HepG2 (cell line): ENCODE results near the gene PPP1R16B. TPM values are rescaled to one million over a fixed set of nuclear protein-coding genes. Genes with fewer than 3 reads are reported as not detected.

Experiments used
- ARID2 ChIP-seq: sonication (generic); formaldehyde crosslinking; IDR thresholded peaks from 2 replicates; pipeline ENCODE4 v1.8.1; 2022; ENCODE audit warnings: mild to moderate bottlenecking, missing genetic modification reagents, borderline replicate concordance
- ATF1 ChIP-seq: IDR thresholded peaks from 2 replicates; pipeline ENCODE4 v1.6.1; 2016; ENCODE audit warnings: mild to moderate bottlenecking, control low read depth
- BRCA1 ChIP-seq: sonication (generic); formaldehyde crosslinking; IDR thresholded peaks from 2 replicates; pipeline ENCODE4 v1.4.0; 2020; ENCODE audit warnings: missing genetic modification reagents
- FOXA3 ChIP-seq: IDR thresholded peaks from 2 replicates; pipeline ENCODE4 v1.6.1; 2016; ENCODE audit warnings: missing genetic modification reagents, missing compliant biosample characterization
- HNF4G ChIP-seq, 2 experiments: sonication (generic) in 1 of 2; formaldehyde crosslinking in 1 of 2; IDR thresholded peaks; 2 replicates each; pipeline versions ENCODE4 v1.4.0 to v1.6.1; 2011 to 2020; ENCODE audit warnings: borderline replicate concordance in 2 of 2, low read depth in 2 of 2, mild to moderate bottlenecking in 2 of 2, low read length in 1 of 2, missing genetic modification reagents in 1 of 2, moderate library complexity in 1 of 2
- HOMEZ ChIP-seq: IDR thresholded peaks from 2 replicates; pipeline ENCODE4 v1.6.1; 2016; ENCODE audit warnings: low read depth
- KMT2B ChIP-seq: IDR thresholded peaks from 2 replicates; pipeline ENCODE4 v1.6.1; 2016; ENCODE audit warnings: missing genetic modification reagents, missing compliant biosample characterization
- PHF20 ChIP-seq: sonication (generic); formaldehyde crosslinking; IDR thresholded peaks from 2 replicates; pipeline ENCODE4 v1.5.0; 2020; ENCODE audit warnings: mild to moderate bottlenecking, missing genetic modification reagents
- SIN3A ChIP-seq: IDR thresholded peaks from 2 replicates; pipeline ENCODE4 v1.6.1; 2011; ENCODE audit warnings: low read depth, mild to moderate bottlenecking, control low read depth, low read length, borderline replicate concordance
- SNAPC4 ChIP-seq: sonication (generic); formaldehyde crosslinking; IDR thresholded peaks from 2 replicates; pipeline ENCODE4 v1.4.0; 2020; ENCODE audit warnings: mild to moderate bottlenecking, missing genetic modification reagents
- TFDP2 ChIP-seq: sonication (generic); formaldehyde crosslinking; IDR thresholded peaks from 2 replicates; pipeline ENCODE4 v1.4.0; 2020; ENCODE audit warnings: missing genetic modification reagents
- ZNF124 ChIP-seq: sonication (generic); formaldehyde crosslinking; IDR thresholded peaks from 2 replicates; pipeline ENCODE4 v1.4.0; 2020; ENCODE audit warnings: missing genetic modification reagents
- ZNF431 ChIP-seq: sonication (generic); formaldehyde crosslinking; IDR thresholded peaks from 2 replicates; pipeline ENCODE4 v1.9.0; 2022; ENCODE audit warnings: missing genetic modification reagents, low read depth, mild to moderate bottlenecking, borderline replicate concordance
- ZNF441 ChIP-seq: sonication (generic); formaldehyde crosslinking; IDR thresholded peaks from 2 replicates; pipeline ENCODE4 v1.7.0; 2021; ENCODE audit warnings: missing genetic modification reagents, borderline replicate concordance
- ZNF451 ChIP-seq: sonication (generic); formaldehyde crosslinking; IDR thresholded peaks from 2 replicates; pipeline ENCODE4 v1.5.0; 2020; ENCODE audit warnings: mild to moderate bottlenecking, missing genetic modification reagents
- ZNF639 ChIP-seq: conservative IDR thresholded peaks from 2 replicates; pipeline ENCODE4 v1.6.1; 2018; ENCODE audit warnings: missing genetic modification reagents
- ZSCAN9 ChIP-seq: IDR thresholded peaks from 2 replicates; pipeline ENCODE4 v1.6.1; 2016; ENCODE audit warnings: borderline replicate concordance
- polyA plus RNA-seq, 8 experiments: library from polyadenylated mRNA; depleted of rRNA in 3 of 8; stranded (reverse) in 7 of 8; unstranded in 1 of 8; fragments of >200 nt; fragmentation: Illumina TruSeq in 4 of 8; extraction: Trizol in 4 of 8; gene quantifications; 2 replicates each; pipeline versions ENCODE4 v1.2.1 to v1.2.3, GENCODE V29; 2011 to 2016; ENCODE audit warnings: low read depth in 4 of 8, missing spikeins in 1 of 8, mixed read lengths in 1 of 8; ENCODE audit not compliant: insufficient read depth in 1 of 8
- total RNA-seq, 5 experiments: library from RNA; depleted of rRNA; stranded (reverse); fragments of >200 nt; fragmentation: Illumina TruSeq; extraction: Trizol; gene quantifications; 2 replicates each; pipeline ENCODE4 v1.2.3, GENCODE V29; 2016; ENCODE audit warnings: low read depth in 1 of 5

The PPP1R16B gene
- total and polyA plus RNA-seq, 2 of the 13 experiments (the other 11 are each of a cell fraction or from before 2014, with no cell fraction given): 0.02 to 0.11 TPM

GRCh38 chr20:38962044-38962927 is 156.8 kb downstream of the PPP1R16B start, which contains the start of gene DHX35 (continued):
- TF ChIP-seq SNAPC4 (CRISPR knock-in tag) (peak; percentile 87), HOMEZ (CRISPR knock-in tag) (peak; percentile 77), ZSCAN9 (peak; percentile 94), HNF4G (IDR thresholded peaks at IDR 0.05; ENCODE audit: borderline replicate concordance, low read depth, low read length) (peak; percentile 63; the same call in 1 of the 2 replicates), HNF4G (CRISPR knock-in tag; IDR thresholded peaks at IDR 0.05; ENCODE audit: borderline replicate concordance, low read depth) (peak; percentile 81), FOXA3 (CRISPR knock-in tag) (peak; percentile 52), ZNF451 (CRISPR knock-in tag) (peak; percentile 88), TFDP2 (CRISPR knock-in tag) (peak; percentile 98), KMT2B (CRISPR knock-in tag) (peak; percentile 97), SIN3A (peak; percentile 96), ZNF441 (peak; percentile 44), BRCA1 (0 out of 2 replicates have a peak, but pooled peaks have one; percentile 37), ARID2 (CRISPR knock-in tag) (no peak), ZNF124 (CRISPR knock-in tag) (peak; percentile 86), PHF20 (CRISPR knock-in tag) (peak; percentile 97), ATF1 (CRISPR knock-in tag) (no peak), ZNF431 (CRISPR knock-in tag) (peak; percentile 93), ZNF639 (CRISPR knock-in tag) (peak; percentile 95)
